Activated T-cell treated with anti-CD3 and anti-CD28 coated beads for 1 hour (primary cell): ENCODE results near the gene LBX2.
"Not testable (repeated sequence)": the region's sequence is repeated elsewhere in the genome, so short reads cannot be mapped to it uniquely, and the experiment has no call there.

ENCODE experiments used
- DNase-seq: peaks from one replicate; pipeline ENCODE4 v3.0.0-alpha.2; 2020; ENCODE audit warnings: low read depth

Gene LBX2

DNA sequence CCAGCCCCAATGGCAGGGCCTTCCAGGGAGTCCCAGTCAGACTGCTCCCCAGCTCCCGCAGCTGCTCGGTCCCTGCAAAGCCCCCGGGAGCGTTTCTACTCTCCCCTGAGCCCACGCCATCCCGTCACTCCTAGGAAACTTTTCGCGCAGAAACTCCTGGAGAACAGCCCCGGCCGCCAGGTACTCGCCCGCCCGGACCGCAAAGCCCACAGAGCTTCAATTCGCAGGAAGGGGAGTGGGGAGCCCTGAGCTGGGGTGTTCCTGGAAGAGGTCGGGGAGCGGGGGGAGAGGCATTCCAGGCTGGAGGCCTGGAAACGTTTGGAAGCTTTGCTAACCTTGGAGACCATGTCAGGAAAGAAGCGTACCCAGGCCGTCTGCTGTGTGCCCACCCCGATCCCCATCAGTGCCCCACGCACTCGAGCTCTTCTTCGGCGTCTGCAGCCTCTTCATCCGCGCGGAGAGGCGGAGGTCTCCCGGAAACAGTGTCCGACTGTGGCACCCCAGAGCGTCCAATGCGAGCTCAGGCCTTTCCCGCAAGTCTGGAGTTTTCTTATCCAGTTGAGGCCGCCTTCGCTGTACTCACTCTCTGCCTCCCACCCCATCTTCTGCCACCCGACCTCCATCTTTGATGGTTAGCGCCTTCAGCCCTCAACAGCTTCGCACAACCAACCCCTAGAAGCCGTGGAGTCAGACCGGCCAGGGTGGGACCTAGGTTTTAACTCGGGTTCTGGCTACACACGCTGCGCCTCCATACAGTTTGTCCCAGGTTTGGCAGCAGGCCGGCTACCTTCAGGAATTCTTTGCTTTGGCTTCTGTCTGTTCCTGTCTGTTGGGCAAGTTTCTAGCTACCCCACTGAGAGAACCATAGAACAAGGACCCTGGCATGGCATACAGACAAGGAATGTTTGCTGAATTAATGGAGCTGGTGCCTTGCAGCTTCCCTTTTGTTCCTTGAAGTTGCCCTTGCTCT lies 4.4 kb upstream of the LBX2 start:
- DNase-seq, result no peak

- DNase-seq, result no peak
These were observed 3.5 kb upstream of the LBX2 start for GRCh38 chr2:74502720-74503505.

GRCh38 chr2:74502147-74502719 lies 2.8 kb upstream of the LBX2 start:
- no peak for DNase-seq

GRCh38 chr2:74501335-74502071 lies 2.1 kb upstream of the LBX2 start:
- DNase-seq, result no peak

DNA sequence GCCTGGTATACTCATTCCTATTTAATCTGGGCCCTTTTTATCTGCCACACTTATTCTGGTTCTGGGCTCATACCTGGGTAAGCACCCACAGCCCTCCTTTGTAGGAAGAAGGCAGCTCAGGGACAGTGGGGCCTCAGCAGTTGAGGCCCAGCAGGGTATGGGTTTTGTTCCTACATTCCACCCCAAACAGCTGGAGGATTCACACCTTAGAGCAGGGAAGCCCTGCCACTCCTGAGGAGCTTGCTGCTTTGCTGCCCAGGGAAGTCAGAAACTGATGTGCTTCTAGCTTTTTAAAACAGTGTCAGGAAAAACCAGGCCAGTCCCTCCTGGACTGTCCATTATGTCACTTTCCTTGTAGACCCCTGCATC lies 1.2 kb upstream of the LBX2 start:
- DNase-seq, result no peak

GRCh38 chr2:74499940-74500577 lies 656 bp upstream of the LBX2 start:
- DNase-seq, result no peak

- DNase-seq, result no peak
These were observed 720 bp downstream of the LBX2 start for GRCh38 chr2:74498500-74499266.

- no peak for DNase-seq
These were observed 1.5 kb downstream of the LBX2 start for GRCh38 chr2:74497777-74498499.

DNA sequence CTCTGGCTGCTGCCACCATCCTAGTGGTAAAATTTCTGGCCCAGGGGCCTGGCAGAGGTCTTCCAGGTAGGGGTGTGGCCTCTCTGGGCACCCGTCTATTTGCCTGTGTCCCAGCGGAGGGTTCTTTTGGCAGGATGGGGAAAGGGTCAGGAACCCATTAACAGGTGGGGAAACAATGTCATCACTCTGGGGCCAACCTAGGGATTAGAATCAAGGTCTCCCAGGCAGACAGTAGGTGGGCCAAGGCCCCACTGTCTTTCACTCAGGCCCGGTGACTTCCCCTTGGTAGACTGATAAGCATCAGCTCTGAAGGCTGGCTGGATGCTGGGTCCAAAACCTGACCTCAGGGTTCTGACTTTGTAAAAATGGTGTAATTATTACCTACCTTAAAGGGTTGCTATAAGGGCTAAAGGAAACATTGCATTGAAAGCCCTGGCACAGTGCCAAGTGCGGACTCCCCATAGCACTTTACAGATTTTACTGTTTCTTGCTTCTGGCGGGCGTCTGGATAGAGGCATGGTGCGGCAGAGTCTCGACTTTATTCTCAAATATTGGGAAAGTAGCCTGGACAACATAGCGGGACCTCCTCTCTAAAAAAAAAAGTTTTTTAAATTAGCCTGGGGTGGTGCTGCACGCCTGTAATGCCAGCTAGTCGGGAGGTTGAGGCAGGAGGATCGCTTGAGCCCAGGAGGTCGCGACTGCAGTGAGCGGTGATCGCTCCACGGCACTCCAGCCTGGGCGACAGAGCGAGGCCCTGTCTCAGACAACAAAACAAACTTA lies 2.2 kb downstream of the LBX2 start:
- DNase-seq, result no peak

- no peak for DNase-seq
These were observed 4.0 kb downstream of the LBX2 start for GRCh38 chr2:74495440-74495839.

GRCh38 chr2:74493546-74493945 lies 5.9 kb downstream of the LBX2 start:
- no peak for DNase-seq

GRCh38 chr2:74491648-74492544 lies 7.5 kb downstream of the LBX2 start:
- DNase-seq, result no peak

- DNase-seq, result no peak
These were observed 9.5 kb downstream of the LBX2 start for GRCh38 chr2:74489906-74490305.

GRCh38 chr2:74488643-74489481 lies 10.5 kb downstream of the LBX2 start:
- no peak for DNase-seq

DNA sequence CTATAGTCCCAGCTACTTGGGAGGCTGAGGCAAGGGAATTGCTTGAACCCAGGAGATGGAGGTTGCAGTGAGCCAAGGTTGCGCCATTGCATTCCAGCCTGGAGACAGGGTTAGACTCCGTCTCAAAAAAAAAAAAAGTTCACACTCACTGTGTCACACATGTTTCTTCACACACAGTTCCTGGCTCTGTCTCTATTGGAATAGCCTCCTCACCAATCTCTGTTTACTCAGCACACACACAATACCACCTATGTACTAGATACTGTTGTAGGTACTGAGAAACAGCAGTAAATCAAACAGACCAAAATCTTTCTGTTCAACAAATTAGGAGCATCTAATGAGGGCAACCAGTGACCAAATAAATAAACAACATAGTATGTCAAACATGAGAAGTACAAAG lies 13.3 kb downstream of the LBX2 start:
- no peak for DNase-seq

DNA sequence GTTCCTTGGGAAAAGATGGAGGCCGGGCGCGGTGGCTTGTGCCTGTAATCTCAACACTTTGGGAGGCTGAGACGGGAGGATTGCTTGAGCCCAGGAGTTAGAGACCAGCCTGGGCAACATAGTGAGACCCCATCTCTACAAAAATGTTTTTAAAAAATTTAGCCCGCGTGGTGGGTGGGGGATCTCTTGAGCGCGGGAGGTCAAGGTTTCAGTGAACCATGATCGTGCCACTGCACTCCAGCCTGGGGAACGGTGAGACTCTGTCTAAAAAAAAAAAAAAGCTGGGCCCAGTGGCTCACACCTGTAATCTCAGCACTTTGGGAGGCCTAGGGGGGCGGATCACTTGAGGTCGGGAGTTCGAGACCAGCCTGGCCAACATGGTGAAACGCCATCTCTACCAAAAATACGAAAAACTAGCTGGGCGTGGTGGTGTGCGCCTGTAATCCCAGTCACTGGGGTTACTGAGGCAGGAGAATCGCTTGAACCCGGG lies 15.7 kb downstream of the LBX2 start:
- DNase-seq, result not testable (repeated sequence)
